GM11168 (cell line): Measurements from ENCODE around the gene WDR88.

ENCODE experiments used
- in situ Hi-C: fragments of 300-500 bp; cut with MboI; formaldehyde crosslinking; loops from one replicate; pipeline ENCODE4 v1.12.0; 2022; ENCODE audit warnings: low sequenced_read_pairs; ENCODE audit not compliant: unreplicated experiment

WDR88 gene

GRCh38 chr19:33194886-33195644 lies 63.2 kb downstream of the WDR88 start:
- in situ Hi-C loops: no loop called here

DNA sequence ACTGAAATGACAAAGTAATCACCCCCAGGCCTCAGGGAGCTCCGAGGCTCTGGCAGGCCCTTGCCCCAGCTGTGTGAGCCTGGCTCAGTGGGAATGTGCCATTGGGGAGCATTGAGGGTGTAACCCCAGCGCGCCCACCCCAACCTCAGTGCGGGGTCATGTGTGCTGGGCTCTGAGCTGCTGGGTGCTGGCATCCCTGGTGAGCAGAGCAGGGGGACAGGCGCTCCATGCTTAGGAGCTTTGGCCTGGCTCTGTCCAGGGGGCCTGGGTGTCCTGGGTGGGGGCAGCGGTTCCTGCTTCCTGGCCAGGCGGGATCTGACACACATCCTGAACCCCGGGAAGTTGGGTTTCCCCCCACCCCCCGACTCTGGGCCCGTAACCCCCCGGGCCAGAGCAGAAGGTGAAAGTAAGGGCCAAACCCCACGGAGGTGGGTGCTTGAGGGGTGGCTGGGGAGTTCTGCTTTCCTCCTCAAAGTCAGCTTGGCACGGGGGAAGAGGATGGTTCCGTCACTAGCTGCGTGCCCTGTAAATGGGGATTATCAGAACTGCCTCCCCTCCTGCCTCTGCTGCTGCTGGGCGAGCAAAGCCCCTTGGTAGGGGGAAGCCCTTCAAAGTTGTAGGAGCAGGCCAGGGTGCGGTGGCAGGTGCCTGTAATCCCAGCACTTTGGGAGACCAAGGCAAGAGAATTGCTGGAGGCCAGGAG lies 63.9 kb downstream of the WDR88 start:
- in situ Hi-C loops: no loop called here

DNA sequence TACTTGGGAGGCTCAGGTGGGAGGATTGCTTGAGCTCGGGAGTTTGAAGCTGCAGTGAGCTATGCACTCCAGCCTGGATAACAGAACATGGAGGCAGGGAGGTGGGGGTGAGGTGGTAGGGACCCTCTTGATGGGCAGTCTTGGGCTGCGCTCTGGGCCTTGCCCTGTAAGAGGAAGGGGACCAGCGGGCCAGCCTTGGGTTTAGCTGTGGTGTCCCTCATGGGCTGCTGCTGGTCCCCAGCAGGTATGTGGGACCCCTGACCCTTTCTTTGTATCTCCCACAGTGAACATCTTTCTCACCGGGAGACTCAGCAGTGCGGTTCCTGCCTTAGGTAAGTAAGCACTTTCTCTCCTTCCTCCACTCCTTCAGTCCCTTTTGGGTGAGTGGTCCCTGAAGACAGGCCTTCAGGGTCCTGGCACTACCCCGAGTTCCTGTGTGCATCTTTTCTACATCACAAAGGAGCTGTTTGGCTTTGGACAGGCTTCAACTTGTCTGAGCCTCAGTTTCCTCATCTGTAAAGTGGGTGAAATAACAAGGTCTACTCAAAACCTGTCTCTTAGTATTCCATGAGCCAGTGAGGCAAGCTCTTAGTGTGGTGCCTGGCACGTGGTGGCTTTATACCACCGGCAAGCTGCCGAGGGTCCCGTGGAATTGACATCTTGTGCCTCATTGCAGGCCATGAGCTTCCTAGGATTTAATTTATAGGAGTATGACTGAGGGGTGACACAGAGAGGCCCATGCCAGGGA lies 64.7 kb downstream of the WDR88 start:
- in situ Hi-C loops: no loop called here

GRCh38 chr19:33197591-33198000 lies 65.7 kb downstream of the WDR88 start:
- in situ Hi-C loops: no loop called here

- in situ Hi-C loops: no loop called here
These were observed 66.3 kb downstream of the WDR88 start for GRCh38 chr19:33198169-33198568.

GRCh38 chr19:33199441-33200265 lies 67.7 kb downstream of the WDR88 start:
- in situ Hi-C loops: no loop called here

GRCh38 chr19:33201473-33201872 lies 69.6 kb downstream of the WDR88 start:
- in situ Hi-C loops: no loop called here

DNA sequence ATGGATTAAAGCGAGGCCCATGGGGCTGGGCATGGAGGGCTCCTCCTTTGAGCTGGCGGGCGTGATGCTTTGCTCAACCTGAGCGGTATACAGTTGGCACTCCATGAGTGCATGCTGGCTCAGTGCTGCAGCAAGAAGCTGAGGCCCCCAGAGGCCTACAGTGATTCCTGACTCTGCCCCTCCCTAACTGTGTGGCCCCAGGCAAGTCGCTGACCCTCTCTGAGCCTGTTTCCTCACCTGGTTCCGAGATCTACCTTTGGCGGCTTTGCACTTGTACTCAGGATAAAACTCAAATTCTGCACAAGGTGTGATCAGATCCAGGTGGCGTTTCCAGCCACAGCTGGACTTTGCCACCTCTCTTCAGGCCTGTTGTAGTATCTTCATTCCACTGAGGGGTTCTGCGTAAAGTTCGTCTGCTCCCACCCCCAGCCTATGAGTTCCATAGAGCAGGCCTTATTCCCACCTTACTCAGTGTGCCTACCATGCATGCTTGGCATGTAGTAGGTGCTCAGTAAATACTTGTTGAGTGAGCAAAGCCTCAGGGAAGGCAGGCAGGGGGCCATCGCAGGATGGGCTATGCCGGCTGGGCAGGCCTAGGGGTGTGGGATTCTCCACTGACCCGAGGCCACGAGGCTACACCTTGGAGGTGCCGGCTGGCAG lies 70.1 kb downstream of the WDR88 start:
- in situ Hi-C loops: no loop called here

DNA sequence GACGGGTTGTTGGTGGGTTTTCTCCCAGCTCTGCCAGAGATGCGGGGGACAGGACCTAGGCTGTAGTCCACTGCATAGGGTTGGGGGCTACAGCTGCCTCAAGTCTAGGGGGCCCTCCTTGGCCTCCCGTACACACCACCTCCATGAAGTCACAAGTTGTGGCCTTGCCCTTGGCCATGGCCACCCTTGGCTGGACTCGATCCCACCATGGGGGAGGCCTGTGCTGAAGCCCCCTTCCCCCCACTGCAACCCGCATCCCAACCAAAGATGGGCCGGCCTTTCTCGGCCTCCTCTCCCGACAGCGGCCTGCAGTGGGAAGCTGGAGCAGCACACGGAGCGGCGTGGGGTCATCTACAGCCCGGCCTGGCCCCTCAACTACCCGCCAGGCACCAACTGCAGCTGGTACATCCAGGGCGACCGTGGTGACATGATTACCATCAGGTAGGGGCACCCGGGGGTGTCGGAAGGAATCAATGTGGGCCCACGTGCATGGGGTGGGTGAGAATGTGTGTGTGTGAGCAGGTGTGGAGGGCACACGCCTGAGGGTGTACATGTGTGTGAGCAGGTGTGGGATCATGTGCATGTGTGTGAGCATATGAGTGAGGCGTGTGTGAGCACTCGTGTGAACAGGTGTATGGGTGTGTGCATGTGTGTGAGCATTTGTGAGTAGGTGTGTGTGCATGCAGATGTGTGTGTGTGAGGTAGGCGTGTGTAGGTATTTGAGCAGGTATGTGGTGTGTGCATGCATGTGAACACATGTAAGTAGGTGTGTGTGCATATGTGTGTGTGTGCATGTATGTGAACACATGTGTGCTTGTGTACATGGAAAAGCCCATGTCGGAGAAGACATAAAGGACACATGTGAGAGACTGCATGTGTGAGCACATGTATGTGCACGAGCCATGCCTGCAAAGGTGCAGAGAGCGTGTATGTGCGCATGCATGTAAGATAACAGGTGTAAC lies 70.9 kb downstream of the WDR88 start:
- in situ Hi-C loops: no loop called here

DNA sequence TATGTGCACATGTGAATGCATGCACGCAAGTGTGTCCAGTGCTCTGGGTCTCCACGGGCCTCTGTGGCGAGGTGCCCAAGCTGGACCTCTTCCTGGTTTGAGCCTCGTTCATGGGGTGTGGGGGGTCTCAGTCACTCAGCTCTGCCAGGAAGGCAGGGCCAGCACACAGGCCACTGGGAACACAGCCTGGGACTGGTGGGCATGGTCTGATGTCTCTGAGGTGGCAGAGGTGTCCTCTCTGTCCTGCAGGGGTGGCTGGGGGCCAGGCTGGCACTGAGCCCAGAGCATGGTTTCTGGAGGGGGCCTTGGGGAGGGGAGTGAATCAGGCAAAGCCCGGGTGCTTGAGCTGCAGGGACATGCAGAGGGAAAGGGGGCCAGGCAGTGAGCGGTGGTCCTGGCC lies 71.6 kb downstream of the WDR88 start:
- in situ Hi-C loops: no loop called here

DNA sequence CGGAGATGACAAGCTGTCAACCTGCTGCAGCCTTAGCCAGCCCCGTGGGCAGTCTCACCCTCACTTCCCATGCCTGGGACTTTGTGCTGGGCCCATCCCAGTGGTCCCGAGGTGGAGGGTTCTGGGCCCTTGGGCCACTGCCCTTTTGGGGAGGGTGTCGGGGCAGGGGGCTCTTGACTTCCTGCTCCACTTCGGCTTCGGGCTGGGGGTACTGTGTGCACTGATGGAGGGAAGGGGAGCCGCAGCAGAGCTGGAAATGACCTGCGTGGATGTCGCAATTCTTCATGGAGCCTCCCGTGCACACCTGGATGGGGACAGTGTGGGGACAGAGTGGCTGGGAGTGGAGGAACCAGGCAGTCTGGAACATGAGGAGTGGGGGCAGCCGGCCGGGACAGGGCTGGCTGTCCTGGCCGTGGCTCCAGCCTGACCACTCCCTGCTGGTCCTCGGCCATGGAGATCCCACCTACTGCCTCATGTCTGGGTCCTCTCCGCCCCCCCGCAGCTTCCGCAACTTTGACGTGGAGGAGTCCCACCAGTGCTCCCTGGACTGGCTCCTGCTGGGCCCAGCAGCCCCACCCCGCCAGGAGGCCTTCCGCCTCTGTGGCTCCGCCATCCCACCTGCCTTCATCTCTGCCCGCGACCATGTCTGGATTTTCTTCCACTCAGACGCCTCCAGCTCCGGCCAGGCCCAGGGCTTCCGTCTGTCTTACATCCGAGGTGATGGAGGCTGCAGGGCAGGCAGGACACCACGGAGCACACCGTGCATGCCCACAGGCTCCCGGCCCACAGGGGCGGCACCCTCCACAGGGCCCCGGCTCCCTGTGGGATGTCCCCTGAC lies 72.4 kb downstream of the WDR88 start:
- in situ Hi-C loops: no loop called here

GRCh38 chr19:33205110-33205509 lies 73.2 kb downstream of the WDR88 start:
- in situ Hi-C loops: no loop called here

- in situ Hi-C loops: no loop called here
These were observed 73.8 kb downstream of the WDR88 start for GRCh38 chr19:33205531-33206260.

DNA sequence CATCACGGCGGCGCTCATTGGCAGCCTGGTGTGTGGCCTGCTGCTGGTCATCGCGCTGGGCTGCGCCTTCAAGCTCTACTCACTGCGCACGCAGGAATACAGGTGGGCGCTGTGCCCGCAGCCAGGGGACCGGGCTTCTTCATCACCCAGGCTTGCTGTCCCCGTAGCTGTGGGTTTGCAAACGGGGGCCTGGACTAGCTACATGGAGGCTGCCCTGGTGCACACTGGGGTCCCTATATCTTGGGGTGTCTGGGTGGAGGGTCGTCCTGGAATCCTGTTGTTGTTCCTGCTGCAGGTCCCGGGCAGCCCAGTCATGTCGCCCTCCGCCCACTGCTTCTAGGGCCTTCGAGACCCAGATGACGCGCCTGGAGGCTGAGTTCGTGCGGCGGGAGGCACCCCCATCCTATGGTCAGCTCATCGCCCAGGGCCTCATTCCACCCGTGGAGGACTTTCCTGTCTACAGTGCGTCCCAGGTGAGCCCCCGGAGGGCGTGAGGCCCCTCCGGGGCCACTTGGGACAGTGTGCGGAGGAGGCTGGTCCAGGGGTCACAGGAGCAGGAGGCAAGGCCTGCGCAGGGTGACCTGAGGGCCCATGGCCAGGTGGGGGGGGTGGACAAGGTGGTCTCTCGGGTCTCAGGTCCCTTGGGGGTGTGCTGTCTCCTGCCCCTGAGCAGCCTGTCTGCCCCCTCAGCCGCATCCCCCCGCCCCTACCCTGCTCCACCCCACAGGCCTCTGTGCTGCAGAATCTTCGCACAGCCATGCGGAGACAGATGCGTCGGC lies 74.5 kb downstream of the WDR88 start:
- in situ Hi-C loops: no loop called here

DNA sequence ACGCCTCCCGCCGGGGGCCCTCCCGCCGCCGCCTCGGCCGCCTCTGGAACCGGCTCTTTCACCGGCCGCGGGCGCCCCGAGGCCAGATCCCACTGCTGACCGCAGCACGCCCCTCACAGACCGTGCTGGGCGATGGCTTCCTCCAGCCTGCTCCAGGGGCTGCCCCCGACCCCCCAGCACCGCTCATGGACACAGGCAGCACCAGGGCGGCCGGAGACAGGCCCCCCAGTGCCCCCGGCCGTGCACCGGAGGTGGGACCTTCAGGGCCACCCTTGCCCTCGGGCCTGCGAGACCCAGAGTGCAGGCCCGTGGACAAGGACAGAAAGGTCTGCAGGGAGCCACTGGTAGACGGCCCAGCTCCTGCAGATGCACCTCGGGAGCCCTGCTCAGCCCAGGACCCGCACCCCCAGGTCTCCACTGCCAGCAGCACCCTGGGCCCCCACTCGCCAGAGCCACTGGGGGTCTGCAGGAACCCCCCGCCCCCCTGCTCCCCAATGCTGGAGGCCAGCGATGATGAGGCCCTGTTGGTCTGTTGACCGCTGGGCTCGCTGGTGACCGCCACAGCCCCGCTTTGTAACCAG lies 75.2 kb downstream of the WDR88 start:
- in situ Hi-C loops: no loop called here

GRCh38 chr19:33207903-33208302 lies 76.0 kb downstream of the WDR88 start:
- in situ Hi-C loops: no loop called here
